Neural progenitor cell (in vitro differentiated cells): Measurements from ENCODE around the gene POU6F2.

Experiments used
- EZH2 ChIP-seq: fragments of 200-600 bp; sonication (generic); IDR thresholded peaks from 2 replicates; pipeline ENCODE4 v1.6.1; 2017; ENCODE audit warnings: antibody characterized with exemption, mild to moderate bottlenecking, moderate library complexity
- EZH2phosphoT487 ChIP-seq: fragments of 200-600 bp; sonication (generic); IDR thresholded peaks from 2 replicates; pipeline ENCODE4 v1.6.1; 2017; ENCODE audit warnings: antibody characterized with exemption
- TF ChIP-seq, protein P1 (sequence below): fragments of 200-600 bp; sonication (generic); IDR thresholded peaks from 2 replicates; pipeline ENCODE4 v1.5.1; 2017; ENCODE audit warnings: antibody characterized with exemption, mild to moderate bottlenecking

DNA sequence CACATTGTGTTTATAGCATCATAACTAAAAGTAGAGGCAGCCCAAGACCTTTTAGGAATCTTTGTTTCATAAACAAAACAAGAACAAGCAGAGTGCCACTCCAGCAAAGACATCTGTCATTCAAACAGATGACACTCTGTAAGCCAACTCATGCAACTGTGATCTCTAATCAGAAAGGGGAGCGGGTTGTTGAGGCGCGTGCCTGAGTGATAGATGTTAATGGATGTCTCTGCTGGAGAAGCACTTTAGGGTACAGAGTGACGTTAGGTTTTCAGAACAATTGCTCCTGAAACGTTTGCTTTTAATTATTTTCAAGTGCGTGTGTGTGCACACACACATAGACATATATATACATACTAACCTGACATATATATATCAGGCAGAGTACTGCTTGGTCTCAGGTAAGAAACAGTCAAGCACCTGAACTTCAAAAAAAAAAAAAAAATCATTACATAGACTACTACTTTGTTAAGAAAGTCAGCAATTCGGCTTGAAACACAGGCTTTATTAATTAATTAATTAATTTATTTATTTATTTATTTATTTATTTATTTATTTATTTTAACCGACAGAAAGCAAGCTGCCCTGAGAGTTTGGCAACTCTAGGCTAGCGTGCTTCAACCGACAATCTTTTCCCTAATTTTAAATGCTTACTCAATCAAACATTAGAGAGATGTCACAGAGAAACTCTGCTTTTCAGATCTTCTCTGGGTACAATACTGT lies 109.1 kb downstream of the POU6F2 start:
- TF ChIP-seq, protein P1, sequence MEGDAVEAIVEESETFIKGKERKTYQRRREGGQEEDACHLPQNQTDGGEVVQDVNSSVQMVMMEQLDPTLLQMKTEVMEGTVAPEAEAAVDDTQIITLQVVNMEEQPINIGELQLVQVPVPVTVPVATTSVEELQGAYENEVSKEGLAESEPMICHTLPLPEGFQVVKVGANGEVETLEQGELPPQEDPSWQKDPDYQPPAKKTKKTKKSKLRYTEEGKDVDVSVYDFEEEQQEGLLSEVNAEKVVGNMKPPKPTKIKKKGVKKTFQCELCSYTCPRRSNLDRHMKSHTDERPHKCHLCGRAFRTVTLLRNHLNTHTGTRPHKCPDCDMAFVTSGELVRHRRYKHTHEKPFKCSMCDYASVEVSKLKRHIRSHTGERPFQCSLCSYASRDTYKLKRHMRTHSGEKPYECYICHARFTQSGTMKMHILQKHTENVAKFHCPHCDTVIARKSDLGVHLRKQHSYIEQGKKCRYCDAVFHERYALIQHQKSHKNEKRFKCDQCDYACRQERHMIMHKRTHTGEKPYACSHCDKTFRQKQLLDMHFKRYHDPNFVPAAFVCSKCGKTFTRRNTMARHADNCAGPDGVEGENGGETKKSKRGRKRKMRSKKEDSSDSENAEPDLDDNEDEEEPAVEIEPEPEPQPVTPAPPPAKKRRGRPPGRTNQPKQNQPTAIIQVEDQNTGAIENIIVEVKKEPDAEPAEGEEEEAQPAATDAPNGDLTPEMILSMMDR = no peak
- TF ChIP-seq EZH2phosphoT487 (no peak), EZH2 (no peak)
